ENCODE data around the gene S100P.

DNA sequence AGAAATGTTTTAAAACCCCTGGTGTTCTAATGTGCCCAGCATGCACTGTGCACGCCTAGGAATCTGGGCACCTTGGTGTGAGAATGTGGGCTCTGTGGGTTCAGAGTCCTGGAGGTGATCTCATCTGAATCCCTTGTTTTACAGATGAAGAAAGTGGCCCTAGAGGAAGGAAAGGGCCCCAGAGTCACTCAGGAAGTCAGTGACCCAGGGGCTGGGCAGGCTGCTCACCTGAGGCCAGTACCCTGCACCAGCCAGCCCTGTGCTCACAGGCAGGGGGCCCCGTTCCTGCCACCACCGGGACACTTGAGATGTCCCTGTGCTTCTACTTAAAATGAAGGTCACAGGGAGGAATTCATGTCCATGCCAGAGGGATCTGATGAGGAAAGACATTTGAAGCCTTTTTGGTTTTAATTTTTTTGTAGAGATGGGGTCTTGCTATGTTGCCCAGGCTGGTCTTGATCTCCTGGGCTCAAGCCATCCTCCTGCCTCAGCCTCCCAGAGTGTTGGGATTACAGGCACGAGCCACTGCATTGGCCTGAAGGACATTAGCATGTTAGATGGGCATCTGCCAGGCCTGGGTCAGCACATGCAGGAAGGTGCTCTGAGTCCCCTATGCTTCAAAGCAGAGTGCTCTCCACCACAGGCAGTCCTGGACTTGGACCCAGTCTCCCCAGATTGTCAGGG, 7.4 kb upstream of the S100P start:
- TF ChIP-seq, protein P1, sequence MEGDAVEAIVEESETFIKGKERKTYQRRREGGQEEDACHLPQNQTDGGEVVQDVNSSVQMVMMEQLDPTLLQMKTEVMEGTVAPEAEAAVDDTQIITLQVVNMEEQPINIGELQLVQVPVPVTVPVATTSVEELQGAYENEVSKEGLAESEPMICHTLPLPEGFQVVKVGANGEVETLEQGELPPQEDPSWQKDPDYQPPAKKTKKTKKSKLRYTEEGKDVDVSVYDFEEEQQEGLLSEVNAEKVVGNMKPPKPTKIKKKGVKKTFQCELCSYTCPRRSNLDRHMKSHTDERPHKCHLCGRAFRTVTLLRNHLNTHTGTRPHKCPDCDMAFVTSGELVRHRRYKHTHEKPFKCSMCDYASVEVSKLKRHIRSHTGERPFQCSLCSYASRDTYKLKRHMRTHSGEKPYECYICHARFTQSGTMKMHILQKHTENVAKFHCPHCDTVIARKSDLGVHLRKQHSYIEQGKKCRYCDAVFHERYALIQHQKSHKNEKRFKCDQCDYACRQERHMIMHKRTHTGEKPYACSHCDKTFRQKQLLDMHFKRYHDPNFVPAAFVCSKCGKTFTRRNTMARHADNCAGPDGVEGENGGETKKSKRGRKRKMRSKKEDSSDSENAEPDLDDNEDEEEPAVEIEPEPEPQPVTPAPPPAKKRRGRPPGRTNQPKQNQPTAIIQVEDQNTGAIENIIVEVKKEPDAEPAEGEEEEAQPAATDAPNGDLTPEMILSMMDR (IDR thresholded peaks at IDR 0.05) = no peak
- TF ChIP-seq EZH2 (IDR thresholded peaks at IDR 0.05) = no peak
- no peak for TF ChIP-seq EZH2phosphoT487 (IDR thresholded peaks at IDR 0.05)

Measured in neural progenitor cell (in vitro differentiated cells).